Stimulated activated CD4-positive, alpha-beta T cell treated with anti-CD3 and anti-CD28 coated beads, Interleukin-1b, Interleukin-23, amount 100 ng/mL, for 4 hours (primary cell): Measurements from ENCODE around the gene SYNRG.
A peak's percentile ranks its signal among the peaks of the same experiment; 100 is the strongest.

Source experiments
- DNase-seq, 2 donors: peaks; one replicate each; pipeline ENCODE4 v3.0.0-alpha.2; 2020; ENCODE audit warnings: low read depth in 2 of 2

Gene SYNRG

GRCh38 chr17:37500378-37500777 is 108.8 kb downstream of the SYNRG start:
- DNase-seq: no peak

- DNase-seq: no peak
Observed at GRCh38 chr17:37494971-37495370, 114.2 kb downstream of the SYNRG start.

GRCh38 chr17:37494401-37494831 is 114.8 kb downstream of the SYNRG start:
- no peak for DNase-seq

- DNase-seq: no peak
Observed at GRCh38 chr17:37493249-37494027, 115.8 kb downstream of the SYNRG start.

- no peak for DNase-seq
Observed at GRCh38 chr17:37492167-37492566, 117.1 kb downstream of the SYNRG start.

- DNase-seq: no peak
Observed at GRCh38 chr17:37490638-37491614, 118.3 kb downstream of the SYNRG start.

- peak; percentile 67 to 72 for DNase-seq
Observed at GRCh38 chr17:37490022-37490587, 119.1 kb downstream of the SYNRG start.

- DNase-seq: peak; percentile 69 to 76
Observed at GRCh38 chr17:37489197-37490001, 119.8 kb downstream of the SYNRG start, which contains the start of gene DUSP14. TSS of gene DUSP14 (plus strand) at chr17:37489891. CDS start at chr17:37512273, 22,382 bp downstream.

- DNase-seq: peak; percentile 44 to 59
Observed at GRCh38 chr17:37488607-37489196, 120.5 kb downstream of the SYNRG start.

GRCh38 chr17:37488009-37488604 is 121.1 kb downstream of the SYNRG start:
- no peak for DNase-seq

GRCh38 chr17:37485938-37486570 is 123.2 kb downstream of the SYNRG start:
- no peak for DNase-seq

GRCh38 chr17:37483311-37484039 is 125.7 kb downstream of the SYNRG start:
- DNase-seq: no peak

GRCh38 chr17:37481001-37481665 is 128.1 kb downstream of the SYNRG start:
- no peak for DNase-seq

GRCh38 chr17:37480427-37480826 is 128.8 kb downstream of the SYNRG start:
- DNase-seq: no peak

GRCh38 chr17:37479025-37479424 is 130.2 kb downstream of the SYNRG start:
- no peak for DNase-seq

GRCh38 chr17:37478187-37478586 is 131.0 kb downstream of the SYNRG start:
- no peak for DNase-seq

GRCh38 chr17:37476431-37477120 is 132.6 kb downstream of the SYNRG start:
- DNase-seq: no peak
